Skeletal muscle satellite cell (primary cell): ENCODE results near the gene ZBTB21.
A peak's percentile ranks its signal among the peaks of the same experiment; 100 is the strongest.
"Not testable (repeated sequence)": the region's sequence is repeated elsewhere in the genome, so short reads cannot be mapped to it uniquely, and the experiment has no call there.

Experiments
- H3K27me3 ChIP-seq: 2 replicates; pipeline ENCODE4 v1.7.0; 2013; ENCODE audit warnings: low read length; ENCODE audit not compliant: control insufficient read depth, insufficient read depth
- H3K36me3 ChIP-seq: 2 replicates; pipeline ENCODE4 v1.7.0; 2013; ENCODE audit warnings: mild to moderate bottlenecking, control low read depth, low read length; ENCODE audit not compliant: insufficient read depth
- H3K4me1 ChIP-seq: 2 replicates; pipeline ENCODE4 v1.7.0; 2013; ENCODE audit warnings: low read length; ENCODE audit not compliant: control insufficient read depth, insufficient read depth
- H3K4me2 ChIP-seq: 2 replicates; pipeline ENCODE4 v1.7.0; 2013; ENCODE audit warnings: mild to moderate bottlenecking, low read length
- H3K4me3 ChIP-seq: 2 replicates; pipeline ENCODE4 v1.7.0; 2013; ENCODE audit warnings: low read length
- H3K9ac ChIP-seq: 2 replicates; pipeline ENCODE4 v1.7.0; 2013; ENCODE audit warnings: mild to moderate bottlenecking, low read depth, low read length, moderate library complexity
- H3K9me3 ChIP-seq: replicated peaks from 2 replicates; pipeline ENCODE4 v1.7.0; 2013; ENCODE audit warnings: mild to moderate bottlenecking, control low read depth, low read length

The ZBTB21 gene

DNA sequence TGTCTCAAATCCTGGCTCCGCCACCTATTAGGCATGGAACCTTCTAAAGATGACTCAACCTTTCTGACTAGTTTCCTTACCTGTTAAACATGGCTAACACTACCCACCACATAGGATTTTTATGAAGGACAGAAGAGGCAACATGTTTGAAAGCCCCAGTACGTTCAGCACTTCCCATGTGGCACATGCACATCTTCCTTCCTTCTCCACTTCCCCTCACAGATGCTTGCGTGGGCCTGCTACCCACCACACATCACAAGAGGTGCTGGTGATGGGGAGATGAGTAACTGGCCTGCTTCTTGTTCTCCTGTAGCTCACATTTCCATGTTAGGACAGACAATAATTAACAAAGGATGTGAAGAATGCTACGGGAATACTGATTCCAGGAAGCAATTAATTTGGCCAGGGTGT lies 7.1 kb downstream of the ZBTB21 start:
- Histone ChIP-seq H3K9me3 (no peaks in the 10 kb centered on the region), H3K4me3 (no peak overlapping the region), H3K9ac (peak overlapping the region; percentile 21), H3K4me2 (no peak overlapping the region), H3K4me1 (peaks cover 16% of the 10 kb centered on the region), H3K27me3 (no peaks in the 10 kb centered on the region), H3K36me3 (peaks cover 19% of the 10 kb centered on the region)

DNA sequence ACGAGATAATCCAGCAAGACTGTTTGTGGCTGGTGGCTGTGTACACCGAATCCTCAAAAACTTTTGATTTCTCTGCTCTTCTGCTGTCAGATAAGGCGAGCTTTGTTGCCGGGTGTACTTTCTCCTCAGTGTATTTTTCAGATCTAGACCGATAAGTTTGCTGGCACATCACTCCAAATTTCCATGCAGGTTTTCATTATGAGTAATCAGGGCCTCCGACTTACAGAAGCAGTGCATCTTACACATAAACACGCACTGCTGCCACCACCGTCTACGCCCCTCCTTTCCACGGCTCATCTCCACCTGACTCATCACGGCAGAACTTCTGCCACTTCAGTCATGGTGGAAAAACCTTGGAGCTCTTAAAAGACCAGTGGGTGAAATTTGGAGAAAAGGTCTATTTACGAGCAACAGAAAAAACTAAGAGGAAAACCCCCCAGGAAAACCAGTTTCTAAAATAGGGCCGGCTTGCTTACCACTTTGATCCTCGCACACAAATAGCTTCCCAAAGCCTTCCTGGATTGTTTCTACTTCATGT lies 7.7 kb downstream of the ZBTB21 start:
- Histone ChIP-seq H3K4me3 (no peak overlapping the region), H3K9me3 (no peaks in the 10 kb centered on the region), H3K27me3 (no peaks in the 10 kb centered on the region), H3K9ac (peak overlapping the region; percentile 56), H3K4me1 (peaks cover 16% of the 10 kb centered on the region), H3K36me3 (peaks cover 19% of the 10 kb centered on the region), H3K4me2 (peak overlapping the region; percentile 68)

- peaks cover 19% of the 10 kb centered on the region for H3K36me3 ChIP-seq
- no peak overlapping the region for H3K4me3 ChIP-seq
- H3K4me1 ChIP-seq: peaks cover 16% of the 10 kb centered on the region
- no peak overlapping the region for H3K9ac ChIP-seq
- no peaks in the 10 kb centered on the region for H3K27me3 ChIP-seq
- no peaks in the 10 kb centered on the region for H3K9me3 ChIP-seq
- peak overlapping the region; percentile 68 for H3K4me2 ChIP-seq
These were observed 8.4 kb downstream of the ZBTB21 start for GRCh38 chr21:42001781-42002180.

DNA sequence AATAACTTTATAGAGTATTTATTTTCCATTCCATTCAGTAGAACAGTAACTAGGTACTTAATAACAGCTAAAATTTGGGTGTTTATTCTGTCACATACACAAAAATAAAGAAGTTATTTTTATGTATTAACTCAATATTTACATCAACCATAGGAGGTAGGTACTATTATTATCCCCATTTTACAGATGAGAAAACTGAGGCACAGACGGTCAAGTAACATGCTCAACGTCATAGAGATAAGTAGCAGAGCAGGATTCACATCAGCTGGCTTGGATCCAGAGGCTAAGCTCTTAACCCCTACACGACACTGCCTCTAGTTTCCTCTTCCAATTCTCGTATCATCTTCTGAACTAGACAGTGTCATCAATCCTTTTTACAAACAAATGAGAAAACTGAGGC lies 9.3 kb downstream of the ZBTB21 start:
- Histone ChIP-seq H3K36me3 (peaks cover 20% of the 10 kb centered on the region), H3K4me2 (no peak overlapping the region), H3K4me1 (peaks cover 16% of the 10 kb centered on the region), H3K4me3 (no peak overlapping the region), H3K27me3 (no peaks in the 10 kb centered on the region), H3K9me3 (no peaks in the 10 kb centered on the region), H3K9ac (no peak overlapping the region)

DNA sequence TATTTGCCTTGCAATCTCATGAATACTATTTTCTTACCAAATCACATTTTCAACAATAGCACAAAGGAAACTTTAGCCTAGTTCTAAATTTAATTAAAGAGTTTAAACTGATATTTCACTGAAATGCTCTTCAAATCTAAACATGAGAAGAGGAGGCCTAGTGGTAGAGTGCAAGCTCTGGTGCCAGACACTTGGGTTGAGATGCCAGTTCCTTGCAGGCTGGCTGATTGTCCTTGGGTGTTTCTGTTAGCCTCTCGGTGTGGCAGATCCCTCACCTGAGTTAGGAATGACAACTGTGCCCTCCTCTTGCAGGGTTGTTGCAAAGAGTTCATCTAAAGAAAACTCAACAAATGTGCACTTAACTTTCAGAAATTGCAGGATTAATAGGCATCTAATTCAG lies 12.5 kb downstream of the ZBTB21 start:
- Histone ChIP-seq H3K36me3 (peaks cover 33% of the 10 kb centered on the region), H3K4me2 (no peak overlapping the region), H3K9ac (no peak overlapping the region)

DNA sequence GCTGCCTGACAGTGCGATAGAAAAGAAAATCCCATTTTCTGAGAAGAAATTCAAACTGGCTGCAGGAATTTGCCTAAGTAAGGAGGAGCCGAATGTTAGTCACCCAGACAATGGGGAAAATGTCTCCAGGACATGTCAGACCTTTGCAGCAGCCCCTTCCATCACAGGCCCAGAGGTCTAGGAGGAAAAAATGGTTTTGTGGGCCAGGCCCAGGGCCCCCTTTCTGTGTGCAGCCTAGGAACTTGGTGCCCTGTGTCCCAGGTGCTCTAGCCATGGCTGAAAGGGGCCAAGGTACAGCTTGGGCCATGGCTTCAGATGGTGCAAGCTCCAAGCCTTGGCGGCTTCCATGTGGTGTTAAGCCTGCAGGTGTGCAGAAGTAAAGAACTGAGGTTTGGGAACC lies 14.6 kb downstream of the ZBTB21 start:
- Histone ChIP-seq H3K4me2 (no peak overlapping the region), H3K36me3 (peaks cover 45% of the 10 kb centered on the region), H3K4me1 (peaks cover 12% of the 10 kb centered on the region), H3K9me3 (no peaks in the 10 kb centered on the region), H3K4me3 (no peak overlapping the region), H3K9ac (no peak overlapping the region), H3K27me3 (no peaks in the 10 kb centered on the region)

More for the DNA sequence above, 12.5 kb downstream of the ZBTB21 start:
- no peaks in the 10 kb centered on the region for H3K9me3 ChIP-seq
- no peak overlapping the region for H3K4me3 ChIP-seq
- H3K4me1 ChIP-seq: peaks cover 22% of the 10 kb centered on the region
- no peaks in the 10 kb centered on the region for H3K27me3 ChIP-seq

GRCh38 chr21:41994613-41995012 lies 15.5 kb downstream of the ZBTB21 start:
- H3K4me3 ChIP-seq, H3K4me2 ChIP-seq, H3K27me3 ChIP-seq, H3K9ac ChIP-seq, H3K9me3 ChIP-seq: not testable (repeated sequence)
- Histone ChIP-seq H3K36me3 (peaks cover 39% of the 10 kb centered on the region), H3K4me1 (peaks cover 12% of the 10 kb centered on the region)

DNA sequence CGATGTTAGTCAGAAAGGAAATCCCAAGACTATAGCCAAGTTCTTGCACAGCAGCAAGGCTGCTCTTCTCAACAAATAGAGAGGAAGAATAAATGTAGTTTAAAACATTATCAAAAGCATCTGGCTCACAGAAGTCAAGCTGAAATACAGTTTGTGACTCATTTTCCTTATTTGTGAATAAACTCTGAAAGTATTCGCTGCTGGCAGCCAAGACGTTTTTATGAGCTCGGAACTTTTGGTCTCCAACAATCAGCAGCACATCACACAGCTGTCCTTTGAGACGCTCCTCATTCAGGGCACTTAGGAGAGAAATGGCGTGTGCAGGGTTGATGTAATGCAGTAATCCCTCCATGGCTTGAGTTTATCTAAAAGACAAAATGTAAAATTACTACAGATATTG lies 16.4 kb downstream of the ZBTB21 start:
- Histone ChIP-seq H3K4me3 (no peak overlapping the region), H3K9ac (no peak overlapping the region), H3K4me2 (peak overlapping the region; percentile 34), H3K9me3 (no peaks in the 10 kb centered on the region), H3K27me3 (no peaks in the 10 kb centered on the region), H3K4me1 (peaks cover 12% of the 10 kb centered on the region), H3K36me3 (peaks cover 34% of the 10 kb centered on the region)

DNA sequence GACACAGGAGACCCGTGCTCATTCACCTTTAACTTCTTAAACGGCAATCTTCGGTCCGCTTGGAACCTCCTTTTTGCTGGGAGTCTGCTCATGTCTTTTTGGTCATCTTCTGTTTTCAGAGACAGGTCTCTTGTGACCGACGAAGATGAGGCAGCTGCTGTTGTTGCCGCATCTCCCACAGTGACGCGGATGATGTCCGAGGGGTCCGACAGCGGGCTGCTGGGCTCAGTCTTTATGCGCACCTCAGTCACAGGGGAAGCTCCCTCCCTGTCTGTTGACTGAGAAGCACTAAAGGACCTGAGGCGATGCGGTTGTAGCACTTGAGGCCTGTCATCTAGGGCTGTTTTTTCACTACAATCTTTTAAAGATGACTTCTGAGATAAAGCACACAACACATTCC lies 17.6 kb downstream of the ZBTB21 start:
- no peaks in the 10 kb centered on the region for H3K27me3 ChIP-seq
- H3K4me2 ChIP-seq: no peak overlapping the region
- H3K4me3 ChIP-seq: no peak overlapping the region
- H3K4me1 ChIP-seq: peaks cover 12% of the 10 kb centered on the region
- no peak overlapping the region for H3K9ac ChIP-seq
- peaks cover 34% of the 10 kb centered on the region for H3K36me3 ChIP-seq
- H3K9me3 ChIP-seq: no peaks in the 10 kb centered on the region

DNA sequence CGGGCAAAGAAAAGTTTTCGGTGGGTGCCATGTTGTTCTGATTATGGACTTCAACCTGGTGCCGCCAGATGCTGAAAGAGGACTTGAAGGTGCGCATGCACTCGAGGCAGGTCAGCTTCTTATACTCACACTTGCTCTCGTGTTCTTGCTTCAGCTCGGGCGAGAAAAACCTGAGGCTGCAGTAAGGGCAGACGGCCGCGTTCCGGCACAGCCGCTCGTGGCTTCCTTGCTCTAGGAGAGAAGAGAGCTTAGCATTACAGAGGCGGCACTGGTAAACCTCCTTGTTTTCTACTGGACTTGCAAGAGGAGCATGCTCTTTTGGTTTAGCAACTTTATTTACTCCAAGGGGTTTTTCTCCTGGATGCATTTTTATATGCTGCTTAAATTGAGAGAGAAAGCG lies 18.5 kb downstream of the ZBTB21 start:
- peaks cover 34% of the 10 kb centered on the region for H3K36me3 ChIP-seq
- H3K4me3 ChIP-seq: no peak overlapping the region
- no peak overlapping the region for H3K4me2 ChIP-seq
- H3K9me3 ChIP-seq: no peaks in the 10 kb centered on the region
- H3K27me3 ChIP-seq: no peaks in the 10 kb centered on the region
- H3K9ac ChIP-seq: no peak overlapping the region
- H3K4me1 ChIP-seq: peaks cover 12% of the 10 kb centered on the region

DNA sequence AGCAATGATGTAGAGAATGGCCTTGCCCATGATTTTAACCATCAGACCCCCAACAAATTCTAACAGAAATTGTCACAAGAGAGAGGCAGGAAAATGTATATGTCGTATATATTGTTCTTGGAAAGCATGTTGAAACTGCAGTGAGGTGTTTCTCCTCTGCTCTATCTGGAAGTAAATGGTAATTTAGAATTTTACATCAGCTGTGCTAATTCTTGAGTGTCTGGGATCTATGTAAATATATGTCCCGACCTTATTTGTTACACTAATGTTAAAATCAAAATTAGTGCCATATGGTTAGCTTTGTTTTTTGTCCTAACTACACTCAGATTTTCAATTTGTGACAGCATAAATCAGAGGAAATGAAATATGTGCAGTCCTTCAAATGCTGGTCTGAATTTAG lies 20.5 kb downstream of the ZBTB21 start:
- Histone ChIP-seq H3K9ac (no peak overlapping the region), H3K36me3 (peaks cover 29% of the 10 kb centered on the region), H3K4me1 (peaks cover 12% of the 10 kb centered on the region), H3K27me3 (no peaks in the 10 kb centered on the region), H3K9me3 (no peaks in the 10 kb centered on the region), H3K4me2 (no peak overlapping the region), H3K4me3 (no peak overlapping the region)

- no peak overlapping the region for H3K4me3 ChIP-seq
- no peak overlapping the region for H3K4me2 ChIP-seq
- H3K4me1 ChIP-seq: no peaks in the 10 kb centered on the region
- no peaks in the 10 kb centered on the region for H3K27me3 ChIP-seq
- no peak overlapping the region for H3K9ac ChIP-seq
- H3K9me3 ChIP-seq: no peaks in the 10 kb centered on the region
- H3K36me3 ChIP-seq: peaks cover 17% of the 10 kb centered on the region
These were observed 22.9 kb downstream of the ZBTB21 start for GRCh38 chr21:41987310-41987709.
